Activated naive CD8-positive, alpha-beta T cell treated with anti-CD3 and anti-CD28 coated beads, Interleukin-2, amount 10 ng/mL, durations not matched to agents 7 days and 5 days (primary cell): ENCODE measurements around the gene USP8. TPM values are rescaled to one million over a fixed set of nuclear protein-coding genes. Genes with fewer than 3 reads are reported as not detected.

Experiments used
- ATAC-seq: fragments of 150-1000 bp; cut with Tn5 transposase; one replicate; pipeline ENCODE4 v1.10.0; 2021; ENCODE audit warnings: low read depth, moderate library complexity
- POLR2A ChIA-PET: fragments of 350-600 bp; sonication (Branson Sonifier 250); formaldehyde crosslinking; loops from one replicate; lab custom pipeline; 2021; ENCODE audit warnings: antibody characterized with exemption; lab: Charles Lee
- DNase-seq: peaks from one replicate; pipeline ENCODE4 v3.0.0; 2021
- H3K27ac Mint-ChIP-seq: one replicate; pipeline ENCODE4 v1.8.0; 2022; ENCODE audit warnings: mild to moderate bottlenecking, mixed read lengths
- H3K27me3 Mint-ChIP-seq: one replicate; pipeline ENCODE4 v1.8.0; 2022; ENCODE audit warnings: mild to moderate bottlenecking, moderate library complexity, mixed read lengths
- H3K36me3 Mint-ChIP-seq: one replicate; pipeline ENCODE4 v1.8.0; 2021; ENCODE audit warnings: mild to moderate bottlenecking, mixed read lengths
- H3K4me1 Mint-ChIP-seq: one replicate; pipeline ENCODE4 v1.8.0; 2021; ENCODE audit warnings: mixed read lengths
- H3K4me3 Mint-ChIP-seq: one replicate; pipeline ENCODE4 v1.8.0; 2022; ENCODE audit warnings: mild to moderate bottlenecking, moderate library complexity, mixed read lengths
- H3K9me3 Mint-ChIP-seq: one replicate; pipeline ENCODE4 v1.8.0; 2021; ENCODE audit warnings: mixed read lengths
- total RNA-seq, 2 experiments: library from RNA; stranded (reverse); gene quantifications; one replicate each; pipeline ENCODE4 v1.2.3, GENCODE V29; 2021

Gene USP8
- total RNA-seq, 2 experiments from 2014 or later = 58.0 to 59.4 TPM

GRCh38 chr15:50563756-50564155 lies 139.6 kb downstream of the USP8 start:
- no peak for DNase-seq
- H3K4me3 Mint-ChIP-seq = no peak overlapping the region
- H3K27me3 Mint-ChIP-seq = no peaks in the 10 kb centered on the region
- no peaks in the 10 kb centered on the region for H3K9me3 Mint-ChIP-seq
- peaks cover 26% of the 10 kb centered on the region for H3K36me3 Mint-ChIP-seq
- H3K4me1 Mint-ChIP-seq = peaks cover 13% of the 10 kb centered on the region
- no peak overlapping the region for H3K27ac Mint-ChIP-seq
- POLR2A ChIA-PET = no interaction called here
- ATAC-seq = no peak

Other genes with a start within 250 kb of the USP8 start
- gene SLC27A2, start 242.2 kb upstream of the USP8 start, total RNA-seq = 1 to 10 TPM; 8.8 to 9.6 TPM
- under 1 TPM in 1 of 2 experiments, not detected in 1; 0.22 TPM for gene HDC, start 158.7 kb upstream of the USP8 start, total RNA-seq
- 10 to 100 TPM; 23.9 to 26.7 TPM for gene GABPB1, start 69.2 kb upstream of the USP8 start, total RNA-seq
- gene USP50, start 122.3 kb downstream of the USP8 start, total RNA-seq = under 1 TPM in 1 of 2 experiments, not detected in 1; 0.54 TPM